Neuronal stem cell (in vitro differentiated cells): ENCODE data around the gene MARCHF9.
"Not testable (repeated sequence)": the region's sequence is repeated elsewhere in the genome, so short reads cannot be mapped to it uniquely, and the experiment has no call there.

Experiments
- DNase-seq: peaks from one replicate; pipeline ENCODE4 v3.0.0-alpha.2; 2013; ENCODE audit warnings: low spot score
- H2AFZ ChIP-seq: one replicate; pipeline ENCODE4 v1.6.1; 2013; ENCODE audit warnings: mild to moderate bottlenecking, low read length, inconsistent platforms
- H2AK5ac ChIP-seq: 2 replicates; pipeline ENCODE4 v1.6.1; 2013; ENCODE audit warnings: low read depth, mild to moderate bottlenecking, inconsistent platforms, low read length, moderate library complexity, mixed read lengths
- H2BK120ac ChIP-seq: 2 replicates; pipeline ENCODE4 v1.6.1; 2013; ENCODE audit warnings: low read depth, mild to moderate bottlenecking, inconsistent platforms, low read length, moderate library complexity, mixed read lengths
- H2BK12ac ChIP-seq: one replicate; pipeline ENCODE4 v1.6.1; 2013; ENCODE audit warnings: low read length, inconsistent platforms
- H2BK15ac ChIP-seq: 2 replicates; pipeline ENCODE4 v1.6.1; 2013; ENCODE audit warnings: mild to moderate bottlenecking, low read length, inconsistent platforms, mixed read lengths
- H2BK5ac ChIP-seq: one replicate; pipeline ENCODE4 v1.6.1; 2013; ENCODE audit warnings: inconsistent platforms, mild to moderate bottlenecking, low read length, moderate library complexity
- H3K14ac ChIP-seq: one replicate; pipeline ENCODE4 v1.6.1; 2013; ENCODE audit warnings: low read length, inconsistent platforms
- H3K18ac ChIP-seq: 2 replicates; pipeline ENCODE4 v1.6.1; 2013; ENCODE audit warnings: low read length, inconsistent platforms
- H3K23ac ChIP-seq: 2 replicates; pipeline ENCODE4 v1.6.1; 2013; ENCODE audit warnings: low read depth, mild to moderate bottlenecking, mixed read lengths, low read length, inconsistent platforms; ENCODE audit not compliant: poor library complexity
- H3K27ac ChIP-seq: replicated peaks from 3 replicates; pipeline ENCODE4 v1.5.1; 2013; ENCODE audit warnings: low read length, inconsistent platforms
- H3K27me3 ChIP-seq, 3 experiments: 2 replicates each; pipeline ENCODE4 v1.6.1; 2013; ENCODE audit warnings: low read length in 3 of 3, mild to moderate bottlenecking in 2 of 3, inconsistent platforms in 1 of 3, low read depth in 1 of 3, mixed read lengths in 1 of 3, moderate library complexity in 1 of 3; ENCODE audit not compliant: control insufficient read depth in 3 of 3, insufficient read depth in 3 of 3
- H3K36me3 ChIP-seq, 2 donors: replicated peaks in 1 of 2; 2 replicates each; pipeline ENCODE4 v1.6.1; 2013; ENCODE audit warnings: low read length in 2 of 2; ENCODE audit not compliant: control insufficient read depth in 2 of 2, insufficient read depth in 2 of 2
- H3K4ac ChIP-seq: 2 replicates; pipeline ENCODE4 v1.6.1; 2013; ENCODE audit warnings: inconsistent platforms, mild to moderate bottlenecking, low read length, moderate library complexity
- H3K4me1 ChIP-seq, 2 donors: 1 replicate in 1 of 2; 2 replicates in 1 of 2; pipeline ENCODE4 v1.6.1; 2013; ENCODE audit warnings: low read length in 2 of 2, low read depth in 1 of 2; ENCODE audit not compliant: control insufficient read depth in 2 of 2, insufficient read depth in 1 of 2
- H3K4me2 ChIP-seq: one replicate; pipeline ENCODE4 v1.6.1; 2013; ENCODE audit warnings: mild to moderate bottlenecking, low read length, inconsistent platforms; ENCODE audit not compliant: insufficient read depth, poor library complexity, severe bottlenecking
- H3K4me3 ChIP-seq, 2 donors: 2 replicates each; pipeline ENCODE4 v1.5.1; 2013; ENCODE audit warnings: low read length in 2 of 2, mild to moderate bottlenecking in 2 of 2, inconsistent platforms in 1 of 2, moderate library complexity in 1 of 2
- H3K79me1 ChIP-seq: one replicate; pipeline ENCODE4 v1.6.1; 2013; ENCODE audit warnings: low read depth, mild to moderate bottlenecking, inconsistent platforms, low read length, moderate library complexity
- H3K9ac ChIP-seq: one replicate; pipeline ENCODE4 v1.6.1; 2013; ENCODE audit warnings: mild to moderate bottlenecking, low read depth, low read length, inconsistent platforms; ENCODE audit not compliant: poor library complexity
- H3K9me3 ChIP-seq, 2 donors: replicated peaks in 1 of 2; 2 replicates each; pipeline versions ENCODE3 to v1.6.1; 2013; ENCODE audit warnings: low read length in 2 of 2, mild to moderate bottlenecking in 2 of 2, inconsistent platforms in 1 of 2, low read depth in 1 of 2, mixed read lengths in 1 of 2, moderate library complexity in 1 of 2; ENCODE audit not compliant: control insufficient read depth in 2 of 2, insufficient read depth in 1 of 2
- H4K8ac ChIP-seq: one replicate; pipeline ENCODE4 v1.6.1; 2013; ENCODE audit warnings: low read depth, mild to moderate bottlenecking, inconsistent platforms, low read length, moderate library complexity
- H4K91ac ChIP-seq: one replicate; pipeline ENCODE4 v1.6.1; 2013; ENCODE audit warnings: low read length, low read depth, mild to moderate bottlenecking, inconsistent platforms; ENCODE audit not compliant: poor library complexity
- WGBS, 2 donors: extraction: QIAGEN DNeasy Blood & Tissue Kit; methylation state at CpG; one replicate each; pipeline ENCODE4 v1.1.7; 2013; ENCODE audit warnings: missing lambda C conversion rate in 2 of 2, mixed read lengths in 1 of 2; ENCODE audit not compliant: insufficient read length in 2 of 2, insufficient replicate concordance in 1 of 2; ENCODE audit errors: extremely low coverage in 2 of 2; 5-methylcytosine and 5-hydroxymethylcytosine counted together

MARCHF9 gene

DNA sequence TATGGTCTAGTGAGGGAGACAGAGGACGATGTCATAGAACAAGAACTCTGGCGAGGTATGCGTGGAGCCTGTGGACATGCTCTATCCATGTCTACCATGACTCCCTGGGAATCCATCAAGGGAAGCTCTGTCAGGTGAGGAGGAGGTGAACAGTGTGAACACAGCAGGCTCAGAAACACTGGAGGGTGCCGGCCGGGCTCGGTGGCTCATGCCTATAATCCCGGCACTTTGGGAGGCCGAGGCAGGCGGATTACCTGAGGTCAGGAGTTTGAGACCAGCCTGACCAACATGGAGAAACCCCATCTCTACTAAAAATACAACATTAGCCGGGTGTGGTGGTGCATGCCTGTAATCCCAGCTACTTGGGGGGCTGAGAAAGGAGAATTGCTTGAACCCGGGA lies 19.7 kb downstream of the MARCHF9 start:
- WGBS, 2 donors: no CpG with 5 or more reads among the region's 11 CpGs
- DNase-seq, H3K14ac ChIP-seq: not testable (repeated sequence)

DNA sequence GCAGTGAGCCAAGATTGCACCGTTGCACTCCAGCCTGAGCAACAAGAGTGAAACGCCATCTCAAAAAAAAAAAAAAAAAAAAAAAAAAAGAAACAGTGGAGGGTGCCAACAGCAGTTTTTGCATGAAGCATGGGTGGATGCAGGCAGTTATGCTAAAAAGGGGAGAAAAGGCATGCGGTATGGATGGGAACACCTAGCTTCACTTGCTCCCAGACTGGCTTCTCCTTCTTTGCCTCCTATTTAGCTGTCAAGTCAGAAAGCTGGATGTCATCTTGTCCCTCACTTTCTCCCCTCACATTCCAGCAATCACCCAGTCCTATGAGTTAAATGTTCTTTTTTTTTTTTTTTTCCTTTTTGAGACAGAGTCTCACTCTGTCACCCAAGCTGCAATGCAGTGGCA lies 20.1 kb downstream of the MARCHF9 start:
- peaks cover 4 to 9% of the 10 kb centered on the region in 2 donors for H3K4me1 ChIP-seq
- no peak for DNase-seq
- no peaks in the 10 kb centered on the region for H3K9me3 ChIP-seq
- no peak overlapping the region for H3K27ac ChIP-seq
- no peak overlapping the region for H3K4me3 ChIP-seq
- H3K4me2 ChIP-seq: no peak overlapping the region
- no peak overlapping the region for H3K23ac ChIP-seq
- no peak overlapping the region for H2BK5ac ChIP-seq
- no peak overlapping the region for H2AFZ ChIP-seq
- H3K9ac ChIP-seq: no peak overlapping the region
- H4K8ac ChIP-seq: no peak overlapping the region
- no peak overlapping the region for H2BK15ac ChIP-seq
- no peak overlapping the region for H2BK12ac ChIP-seq
- WGBS, 2 donors: no CpG with 5 or more reads among the region's 3 CpGs
- no peak overlapping the region for H2AK5ac ChIP-seq
- no peak overlapping the region for H3K18ac ChIP-seq
- no peaks in the 10 kb centered on the region for H3K79me1 ChIP-seq
- no peak overlapping the region for H3K4ac ChIP-seq
- no peak overlapping the region for H4K91ac ChIP-seq
- H3K27me3 ChIP-seq: no peaks in the 10 kb centered on the region
- no peak overlapping the region for H2BK120ac ChIP-seq
- H3K14ac ChIP-seq: no peak overlapping the region
- H3K36me3 ChIP-seq: peaks cover 0 to 29% of the 10 kb centered on the region in 2 donors

More for the DNA sequence above, 19.7 kb downstream of the MARCHF9 start:
- not testable (repeated sequence) for H3K9me3 ChIP-seq, H2BK120ac ChIP-seq, H2BK12ac ChIP-seq, H3K27me3 ChIP-seq, H3K4me2 ChIP-seq, H3K4me3 ChIP-seq, H3K79me1 ChIP-seq, H3K9ac ChIP-seq, H3K27ac ChIP-seq, H4K91ac ChIP-seq, H2BK15ac ChIP-seq, H3K4ac ChIP-seq, H2AFZ ChIP-seq, H2BK5ac ChIP-seq, H3K18ac ChIP-seq, H4K8ac ChIP-seq, H3K23ac ChIP-seq, H3K4me1 ChIP-seq, H2AK5ac ChIP-seq
- peaks cover 2 to 30% of the 10 kb centered on the region in 2 donors for H3K36me3 ChIP-seq

DNA sequence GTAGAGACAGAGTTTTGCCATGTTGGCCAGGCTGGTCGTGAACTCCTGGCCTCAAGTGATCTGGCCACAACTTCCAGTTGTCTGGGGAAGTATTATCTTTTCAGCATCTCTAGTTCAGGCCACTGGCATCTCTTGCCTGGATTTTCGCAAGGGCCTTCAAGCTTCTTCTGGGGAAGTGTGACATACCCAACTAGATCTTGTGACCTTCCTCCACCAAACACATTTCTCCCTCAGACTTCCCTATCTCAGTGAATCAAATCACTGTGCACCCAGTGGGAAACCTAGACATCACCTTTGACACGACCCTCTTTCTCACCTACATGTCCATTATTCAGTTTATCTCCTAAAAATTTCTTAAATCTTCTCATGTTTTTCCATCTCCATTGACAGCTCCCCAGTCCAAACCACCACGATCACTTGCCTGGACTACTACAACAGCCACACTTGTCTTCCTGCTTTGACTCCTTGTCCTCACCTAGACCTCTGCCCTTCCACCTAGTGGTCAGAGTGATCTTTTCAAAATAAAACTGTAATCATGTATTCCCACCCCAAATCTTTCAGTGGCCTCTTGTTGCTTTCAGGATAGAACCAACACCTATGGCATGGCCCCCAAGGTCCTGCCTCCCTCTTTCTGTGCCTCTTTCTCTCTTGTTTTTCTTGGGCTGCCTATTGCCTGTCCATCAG lies 20.8 kb downstream of the MARCHF9 start:
- H2BK15ac ChIP-seq: no peak overlapping the region
- H3K4me3 ChIP-seq: no peak overlapping the region
- H4K8ac ChIP-seq: no peak overlapping the region
- H3K36me3 ChIP-seq: peaks cover 0 to 25% of the 10 kb centered on the region in 2 donors
- H3K79me1 ChIP-seq: no peaks in the 10 kb centered on the region
- H2AFZ ChIP-seq: no peak overlapping the region
- H3K23ac ChIP-seq: no peak overlapping the region
- H3K27me3 ChIP-seq: no peaks in the 10 kb centered on the region
- no peak overlapping the region for H4K91ac ChIP-seq
- peaks cover 4 to 9% of the 10 kb centered on the region in 2 donors for H3K4me1 ChIP-seq
- no peak overlapping the region for H3K18ac ChIP-seq
- H2BK12ac ChIP-seq: no peak overlapping the region
- H2BK5ac ChIP-seq: no peak overlapping the region
- no peak overlapping the region for H2BK120ac ChIP-seq
- no peak overlapping the region for H3K4me2 ChIP-seq
- no peaks in the 10 kb centered on the region for H3K9me3 ChIP-seq
- H2AK5ac ChIP-seq: no peak overlapping the region
- no peak overlapping the region for H3K9ac ChIP-seq
- no peak for DNase-seq
- H3K14ac ChIP-seq: no peak overlapping the region
- H3K27ac ChIP-seq: no peak overlapping the region
- WGBS, 2 donors: no CpG with 5 or more reads among the region's 4 CpGs
- H3K4ac ChIP-seq: no peak overlapping the region

DNA sequence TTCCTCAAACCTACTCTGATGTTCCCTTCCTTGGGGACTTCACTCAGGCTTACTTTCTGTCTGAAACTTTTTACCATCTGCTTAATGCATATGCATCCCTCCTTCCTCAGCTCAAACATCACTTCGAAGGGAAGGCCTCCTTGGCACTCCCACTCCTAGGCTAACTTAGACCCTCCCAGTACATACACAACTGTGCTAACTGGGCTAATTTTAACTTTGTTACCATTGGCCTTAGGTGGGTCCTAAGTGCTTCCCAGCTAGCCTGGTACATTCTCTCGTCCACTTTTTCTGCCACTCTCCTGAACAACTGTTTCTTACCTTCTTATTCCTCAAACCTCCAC lies 21.3 kb downstream of the MARCHF9 start:
- H3K4me3 ChIP-seq: no peak overlapping the region
- H3K4ac ChIP-seq: no peak overlapping the region
- no peak overlapping the region for H3K4me2 ChIP-seq
- H3K23ac ChIP-seq: no peak overlapping the region
- H2AFZ ChIP-seq: no peak overlapping the region
- H4K91ac ChIP-seq: no peak overlapping the region
- no peak overlapping the region for H3K27ac ChIP-seq
- no peak overlapping the region for H2BK120ac ChIP-seq
- no peak overlapping the region for H2BK12ac ChIP-seq
- no peak overlapping the region for H3K18ac ChIP-seq
- H2BK5ac ChIP-seq: no peak overlapping the region
- no peaks in the 10 kb centered on the region for H3K79me1 ChIP-seq
- no peak overlapping the region for H4K8ac ChIP-seq
- H3K9ac ChIP-seq: no peak overlapping the region
- DNase-seq: no peak
- H3K36me3 ChIP-seq: peaks cover 0 to 22% of the 10 kb centered on the region in 2 donors
- peaks cover 4 to 5% of the 10 kb centered on the region in 2 donors for H3K4me1 ChIP-seq
- H2AK5ac ChIP-seq: no peak overlapping the region
- H3K27me3 ChIP-seq: no peaks in the 10 kb centered on the region
- H3K14ac ChIP-seq: no peak overlapping the region
- H2BK15ac ChIP-seq: no peak overlapping the region
- WGBS, 2 donors: no CpG with 5 or more reads among the region's 2 CpGs
- no peaks in the 10 kb centered on the region for H3K9me3 ChIP-seq
